Erythroblast (primary cell): ENCODE data around the gene RNF215.

Experiments used
- GATA1 ChIP-seq: IDR thresholded peaks from 2 replicates; pipeline ENCODE4 v1.6.1; 2011; ENCODE audit warnings: low read depth, mild to moderate bottlenecking, control low read depth, low read length, moderate library complexity
- POLR2A ChIP-seq: IDR thresholded peaks from 2 replicates; pipeline ENCODE4 v1.6.1; 2011; ENCODE audit warnings: mild to moderate bottlenecking, low read length

DNA sequence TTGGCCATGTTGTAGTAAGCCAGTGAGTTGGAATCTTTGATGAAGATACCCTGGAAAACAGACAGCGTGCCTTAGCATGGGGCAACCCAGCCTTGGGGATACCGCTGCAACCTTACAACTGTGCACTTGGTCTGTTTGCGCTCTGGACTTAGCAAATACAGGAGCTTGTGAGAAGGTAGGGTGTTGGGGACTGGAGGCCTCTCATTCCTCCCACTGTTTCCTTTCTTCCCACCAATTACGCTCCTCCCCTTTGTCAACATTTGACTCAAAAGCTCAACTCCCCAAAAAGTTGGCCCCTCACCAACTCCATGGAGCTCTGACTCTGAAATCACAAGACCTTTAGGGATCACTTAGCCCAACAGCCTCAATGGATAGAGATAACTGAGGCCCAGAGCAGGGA is 52.6 kb downstream of the RNF215 start:
- TF ChIP-seq POLR2A (no peak), GATA1 (no peak)
